GM19328 (cell line): Measurements from ENCODE around the gene RPL15.

Source experiments
- ATAC-seq: cut with Tn5 transposase; IDR thresholded peaks from one replicate; pipeline ENCODE4 v1.9.1; 2021; ENCODE audit warnings: mild to moderate bottlenecking, moderate library complexity; ENCODE audit not compliant: unreplicated experiment

Gene RPL15

GRCh38 chr3:23959135-23959900 lies 42.4 kb downstream of the RPL15 start:
- ATAC-seq: no peak

- no peak for ATAC-seq
Observed at GRCh38 chr3:23960649-23961048, 43.7 kb downstream of the RPL15 start.

- ATAC-seq: no peak
Observed at GRCh38 chr3:23961066-23961465, 44.1 kb downstream of the RPL15 start.

GRCh38 chr3:23961913-23962312 lies 45.0 kb downstream of the RPL15 start:
- ATAC-seq: no peak

- ATAC-seq: no peak
Observed at GRCh38 chr3:23964537-23965235, 47.8 kb downstream of the RPL15 start.

- no peak for ATAC-seq
Observed at GRCh38 chr3:23966328-23966727, 49.4 kb downstream of the RPL15 start.

GRCh38 chr3:23968463-23969184 lies 51.7 kb downstream of the RPL15 start:
- no peak for ATAC-seq

- ATAC-seq: no peak
Observed at GRCh38 chr3:23969393-23969792, 52.5 kb downstream of the RPL15 start.
